NCI-H748 (cell line): ENCODE results near the gene TOE1.
"Not testable (repeated sequence)": the region's sequence is repeated elsewhere in the genome, so short reads cannot be mapped to it uniquely, and the experiment has no call there.

Experiments
- DNase-seq: peaks from one replicate; lab custom pipeline; 2025; ENCODE audit not compliant: unreplicated experiment; lab: John Stamatoyannopoulos, UW

Gene TOE1

DNA sequence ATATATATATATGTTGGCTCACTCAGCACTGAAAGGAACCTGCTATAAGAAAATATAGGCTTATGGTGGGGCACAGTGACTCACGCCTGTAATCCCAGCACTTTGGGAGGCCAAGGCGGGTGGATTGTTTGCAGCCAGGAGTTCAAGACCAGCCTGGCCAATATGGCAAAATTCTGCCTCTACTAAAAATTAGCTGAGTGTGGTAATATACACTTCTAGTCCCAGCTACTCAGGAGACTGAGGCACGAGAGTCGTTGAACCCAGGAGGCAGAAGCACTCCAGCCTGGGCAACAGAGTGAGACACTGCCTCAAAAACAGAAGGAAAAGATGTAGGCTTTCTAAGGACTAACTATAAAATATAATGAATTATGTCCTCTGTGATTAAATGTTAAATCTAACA, 14.9 kb downstream of the TOE1 start:
- DNase-seq, result no peak

DNA sequence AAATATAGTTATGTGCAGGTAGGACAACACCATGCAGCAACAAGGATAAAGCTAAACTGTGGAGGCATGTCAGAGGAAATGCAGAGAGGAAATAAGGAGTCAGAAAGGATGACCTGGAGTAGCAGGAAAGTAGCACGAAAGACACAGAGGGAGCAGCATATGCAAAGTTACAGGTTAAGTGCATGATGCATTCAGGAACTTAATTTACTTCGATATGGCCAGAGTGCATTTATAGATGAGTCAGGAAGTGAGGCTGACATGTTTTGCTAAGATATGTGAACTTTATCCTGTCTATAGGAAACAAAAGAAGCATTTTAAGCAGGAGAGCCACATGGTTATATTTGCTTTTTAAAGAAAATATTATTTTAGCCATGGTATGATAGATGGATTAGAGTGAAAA, 15.7 kb downstream of the TOE1 start:
- no peak for DNase-seq

DNA sequence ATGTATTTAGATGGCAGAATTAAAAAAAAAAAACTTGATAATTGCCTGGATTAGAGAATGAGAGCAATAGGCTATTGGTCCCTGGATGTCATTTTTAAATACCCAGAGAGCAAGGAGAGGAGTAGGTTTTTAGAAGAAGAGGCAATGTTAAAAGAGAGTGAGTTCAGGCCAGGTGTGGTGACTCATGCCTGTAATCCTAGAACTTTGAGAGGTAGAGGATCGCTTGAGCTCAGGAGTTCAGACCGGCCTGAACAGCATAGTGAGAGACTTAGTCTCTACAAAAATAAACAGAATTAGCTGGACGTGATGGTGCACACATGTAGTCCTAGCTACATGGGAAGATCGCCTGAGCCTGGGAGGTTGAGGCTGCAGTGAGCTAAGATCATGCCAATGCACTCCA, 16.2 kb downstream of the TOE1 start:
- DNase-seq, result no peak

DNA sequence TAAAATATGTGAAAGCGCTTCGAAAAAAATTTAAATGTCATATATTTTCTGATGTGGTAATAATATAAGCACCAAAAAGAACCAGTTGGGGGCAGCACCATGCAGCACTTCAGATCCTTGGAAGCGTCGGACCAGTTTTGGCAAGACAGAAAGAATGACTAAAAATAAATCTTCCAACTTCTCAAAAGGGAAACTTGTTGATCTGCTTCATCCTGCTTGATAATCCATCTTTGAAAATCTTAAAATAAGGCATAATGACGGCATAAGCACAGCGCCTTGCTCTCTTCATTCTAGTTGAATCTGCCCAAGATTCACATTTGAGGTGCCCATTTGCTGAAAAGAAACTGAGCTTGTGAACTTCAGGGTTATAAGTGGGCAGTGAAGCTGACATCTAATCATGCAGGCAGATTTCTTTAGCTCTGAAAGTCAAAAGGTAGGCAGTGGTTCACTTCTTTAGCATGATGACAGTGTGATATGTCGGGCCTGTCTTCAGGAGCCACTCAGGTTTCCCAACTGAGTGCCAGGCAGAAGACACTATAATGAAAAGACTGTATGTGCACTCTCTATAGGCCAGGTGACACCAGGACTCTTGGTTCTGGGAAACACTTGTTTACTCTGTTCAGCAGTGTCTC, 20.0 kb downstream of the TOE1 start:
- peak; percentile 49 for DNase-seq

DNA sequence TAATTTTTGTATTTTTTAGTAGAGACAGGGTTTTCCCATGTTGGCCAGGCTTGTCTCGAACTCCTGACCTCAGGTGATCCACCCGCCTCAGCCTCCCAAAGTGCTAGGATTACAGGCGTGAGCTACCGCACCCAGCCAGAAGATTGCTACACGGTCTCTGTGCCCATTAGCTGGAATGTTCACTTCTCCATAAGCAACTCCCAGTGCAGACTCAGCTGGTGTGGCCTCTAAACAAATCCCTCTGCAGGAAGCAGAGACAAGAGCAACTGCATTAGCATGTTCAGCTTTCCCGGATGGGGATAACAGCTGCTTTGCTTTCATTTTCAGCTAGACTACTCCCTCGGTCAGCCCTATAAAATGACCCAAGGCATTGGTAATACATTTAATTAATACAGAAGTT, 21.0 kb downstream of the TOE1 start:
- not testable (repeated sequence) for DNase-seq

DNA sequence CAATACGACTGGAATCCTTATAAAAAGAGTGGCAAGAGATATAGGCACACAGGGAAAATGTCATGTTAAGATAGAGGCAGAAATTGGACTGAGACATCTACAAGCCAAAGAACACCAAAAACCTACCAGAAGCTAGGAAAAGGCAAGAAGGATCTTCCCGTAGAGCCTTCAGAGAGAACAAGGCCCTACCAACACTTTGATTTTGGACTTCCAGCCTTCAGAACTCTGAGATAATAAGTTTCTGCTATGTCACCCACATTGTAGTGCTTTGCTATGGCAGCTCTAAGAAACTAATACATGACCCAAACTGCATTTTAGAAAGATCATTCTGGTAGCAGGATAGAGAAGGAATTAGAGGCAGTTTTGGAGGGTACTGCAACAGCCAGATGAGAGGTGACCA, 24.3 kb downstream of the TOE1 start:
- no peak for DNase-seq

DNA sequence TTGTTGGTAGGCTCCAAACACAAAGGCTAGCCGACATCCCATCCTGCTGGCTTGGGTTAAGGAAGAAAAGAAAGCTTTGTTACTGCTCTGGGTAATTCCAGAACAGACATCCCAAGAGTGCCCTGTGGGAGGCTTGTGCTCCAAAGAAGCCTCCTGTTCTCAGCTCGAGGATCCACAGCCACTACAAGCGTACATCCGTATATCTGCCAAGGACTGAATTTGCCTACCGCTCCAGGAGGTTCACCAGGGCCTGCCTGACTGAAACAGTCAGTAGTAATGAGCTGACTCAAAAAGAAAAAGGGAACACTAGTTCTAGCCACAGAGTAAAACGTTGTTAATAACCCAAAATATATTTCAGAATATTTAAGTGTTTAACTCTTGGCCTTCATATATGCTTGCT, 25.1 kb downstream of the TOE1 start:
- DNase-seq, result no peak

DNA sequence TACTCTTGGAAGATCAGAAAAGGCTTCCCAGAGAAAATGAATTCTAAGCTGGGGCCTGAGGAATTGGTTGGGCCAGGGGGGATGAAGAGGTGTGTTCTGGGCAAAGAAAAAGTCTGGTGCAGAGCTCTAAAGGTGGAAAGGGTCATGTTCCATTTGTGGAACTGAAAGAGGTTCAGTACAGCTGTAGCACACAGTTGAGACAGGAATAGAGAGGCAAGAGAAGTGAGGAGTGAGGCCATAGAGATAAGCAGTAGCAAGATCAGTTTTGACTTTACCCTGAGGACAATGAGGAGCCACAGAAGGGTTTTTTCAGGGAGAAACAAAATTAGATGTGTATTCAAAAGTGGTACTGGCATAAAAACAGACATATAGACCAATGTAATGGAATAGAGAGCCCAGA, 30.6 kb downstream of the TOE1 start:
- DNase-seq, result no peak

DNA sequence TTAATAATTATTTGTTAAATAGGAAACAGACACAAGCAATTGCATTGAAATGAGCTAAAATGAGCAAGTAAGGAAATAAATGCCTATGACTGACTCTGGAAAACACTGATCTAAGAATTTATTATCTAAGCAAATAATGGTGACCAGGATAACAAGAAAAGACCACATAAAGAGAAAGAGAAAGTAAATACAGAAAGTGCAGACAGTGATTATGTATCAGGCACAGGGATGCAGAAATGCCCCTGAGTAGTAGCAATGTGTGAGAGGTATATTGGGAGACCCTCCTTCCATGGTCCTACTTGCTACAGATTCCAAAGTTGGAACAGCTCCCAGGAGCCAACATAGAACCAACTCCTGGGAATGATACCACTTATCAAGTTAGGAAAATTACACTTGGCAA, 33.6 kb downstream of the TOE1 start:
- DNase-seq, result no peak

DNA sequence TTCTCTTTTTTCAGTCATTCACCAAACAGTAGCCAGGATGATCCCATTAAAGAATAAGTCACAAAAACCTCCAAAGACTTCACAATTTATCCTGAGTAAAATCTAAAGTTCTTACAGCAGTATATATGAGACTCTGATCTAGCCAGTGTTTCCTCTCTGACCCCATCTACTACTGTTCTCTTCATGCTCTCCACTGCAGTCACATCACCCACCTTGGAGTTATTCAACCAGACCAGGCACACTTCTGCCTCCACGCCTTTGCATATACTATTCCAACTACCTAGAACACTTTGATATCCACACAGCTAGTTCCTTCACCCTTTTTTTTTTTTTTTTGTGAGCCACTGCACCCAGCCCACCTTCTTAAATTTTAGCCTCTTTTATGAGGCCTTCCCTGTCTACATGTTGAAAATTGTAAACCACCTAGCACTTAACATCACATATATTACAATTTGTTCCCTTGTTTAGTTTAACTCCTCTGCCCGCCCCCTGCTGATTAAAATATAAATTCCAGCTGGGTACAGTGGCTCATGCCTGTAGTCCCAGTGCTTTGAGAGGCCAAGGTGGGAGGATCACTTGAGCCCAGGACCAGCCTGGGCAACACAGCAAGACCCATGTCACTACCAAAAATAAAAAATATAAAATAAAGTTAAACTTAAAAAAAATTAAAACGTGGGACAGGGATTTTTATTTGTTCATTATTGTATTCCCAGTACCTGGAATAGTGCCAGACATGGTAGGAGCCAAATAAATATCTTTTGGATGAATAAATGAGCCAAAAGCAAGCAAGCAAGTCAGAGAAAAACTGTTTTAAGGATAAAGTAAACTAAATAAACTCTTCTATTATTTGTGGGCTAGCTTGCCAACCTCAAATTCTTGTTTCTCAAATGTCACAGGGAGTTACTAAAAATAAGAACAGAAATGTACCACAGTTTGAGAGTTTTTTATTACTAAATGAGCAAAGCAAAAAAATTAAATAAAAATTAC, 35.4 kb downstream of the TOE1 start:
- no peak for DNase-seq

DNA sequence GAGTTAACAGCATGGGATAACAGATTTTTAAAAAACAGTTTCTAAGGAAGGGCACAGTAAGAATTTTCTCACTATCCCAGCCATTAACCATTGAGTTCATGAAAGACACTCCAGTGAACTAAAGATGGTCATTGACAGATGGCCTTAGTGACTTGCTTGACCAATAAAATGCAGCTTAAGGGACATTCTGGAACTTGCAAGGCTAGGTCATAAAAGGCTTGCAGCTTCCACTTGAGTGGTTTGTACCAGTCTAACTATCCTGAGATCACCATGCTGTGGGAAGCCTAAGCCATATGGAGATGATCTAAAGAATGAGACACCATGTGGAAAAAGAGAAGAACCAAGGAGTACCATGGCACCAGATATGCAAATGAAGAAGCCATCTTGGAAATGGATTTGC, 38.2 kb downstream of the TOE1 start:
- DNase-seq, result no peak

DNA sequence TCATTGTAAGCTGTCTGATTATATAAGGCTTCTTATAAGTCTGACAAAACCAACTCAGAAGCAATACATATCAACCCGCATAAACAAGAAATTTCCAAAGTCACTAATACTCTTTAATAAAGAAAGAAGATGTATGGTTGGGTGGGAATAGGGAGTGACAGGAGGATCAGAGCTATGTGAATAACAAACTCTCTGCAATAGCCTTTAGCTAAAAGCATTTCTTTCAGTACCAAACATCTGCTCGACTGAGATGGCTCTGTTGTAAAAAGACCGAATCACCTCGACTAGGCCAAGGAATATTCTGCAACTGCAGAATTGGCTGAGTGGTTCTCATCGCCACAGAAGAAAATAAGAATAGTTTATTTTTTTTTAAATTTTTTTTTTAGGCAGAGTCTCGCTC, 39.6 kb downstream of the TOE1 start:
- DNase-seq, result no peak

DNA sequence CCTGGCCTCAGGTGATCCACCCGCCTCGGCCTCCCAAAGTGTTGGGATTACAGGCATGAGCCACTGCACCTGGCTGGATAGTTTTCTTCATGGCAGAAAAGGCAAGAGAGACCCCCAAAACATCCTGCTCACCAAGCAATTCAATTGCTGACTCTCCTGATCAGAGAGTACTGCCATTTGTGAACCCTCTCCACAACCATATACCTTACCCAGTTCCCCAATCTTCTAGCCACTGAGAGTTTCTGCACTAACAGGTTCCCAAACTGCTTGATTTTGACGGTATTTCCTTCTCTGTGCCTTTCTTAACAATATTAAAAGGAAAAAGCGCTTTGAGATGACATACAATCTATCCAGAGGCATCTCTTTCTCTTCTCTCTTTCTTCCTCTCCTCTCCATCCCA, 40.2 kb downstream of the TOE1 start:
- no peak for DNase-seq

DNA sequence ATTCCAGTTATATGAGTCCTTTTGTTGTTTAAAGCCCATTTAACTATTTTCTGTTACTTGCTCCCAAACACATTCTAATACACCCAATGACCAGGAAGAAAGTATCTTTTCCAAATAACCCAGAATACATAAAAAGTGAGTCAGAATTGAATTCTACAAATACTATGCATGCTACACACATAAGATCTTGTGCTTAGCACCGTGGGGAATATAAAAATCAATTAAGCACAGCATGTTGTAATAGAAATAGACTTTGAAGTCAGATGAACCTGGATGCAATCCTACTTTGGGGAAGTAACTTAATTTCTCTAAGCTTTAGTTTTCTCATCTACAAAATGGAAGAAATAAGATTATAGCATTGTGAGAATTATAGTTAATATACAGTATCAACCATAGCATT, 40.8 kb downstream of the TOE1 start:
- DNase-seq, result no peak

DNA sequence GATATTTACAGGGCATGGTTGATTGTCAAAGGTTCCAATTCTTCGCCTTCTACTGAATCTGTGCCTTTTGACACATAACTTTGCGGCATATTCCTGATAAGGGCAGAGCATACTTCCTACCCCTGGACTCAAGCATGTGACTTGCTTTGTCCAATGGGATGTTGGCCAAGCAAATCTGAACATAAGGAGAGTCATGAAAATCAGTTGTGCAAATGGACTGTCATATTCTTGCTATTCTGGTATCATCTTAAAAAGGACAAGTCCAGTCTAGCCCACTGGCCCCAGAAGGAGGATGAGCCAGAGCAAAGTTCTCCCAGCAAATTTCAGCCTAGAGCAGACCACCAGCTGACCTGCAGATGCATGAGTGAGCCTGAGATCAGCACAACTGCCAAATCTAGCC, 41.3 kb downstream of the TOE1 start:
- no peak for DNase-seq

DNA sequence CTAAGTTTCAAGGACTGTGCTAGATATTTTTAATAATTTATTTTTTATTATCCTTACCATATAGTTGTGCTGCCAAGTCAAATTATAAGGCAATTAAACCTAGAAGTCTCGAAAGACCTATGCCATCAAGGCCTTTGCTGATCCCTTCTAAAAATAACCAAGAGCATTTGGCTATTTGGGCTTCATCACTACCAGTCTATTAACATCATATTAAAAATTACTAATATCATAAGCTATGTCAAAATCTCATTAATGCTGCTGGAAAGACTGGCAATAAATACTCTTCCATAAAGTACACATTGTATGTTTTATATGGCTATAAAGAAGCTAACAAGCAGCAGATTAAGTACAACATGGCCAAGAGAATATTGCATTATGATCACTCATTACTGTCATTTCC, 43.2 kb downstream of the TOE1 start:
- DNase-seq, result no peak

DNA sequence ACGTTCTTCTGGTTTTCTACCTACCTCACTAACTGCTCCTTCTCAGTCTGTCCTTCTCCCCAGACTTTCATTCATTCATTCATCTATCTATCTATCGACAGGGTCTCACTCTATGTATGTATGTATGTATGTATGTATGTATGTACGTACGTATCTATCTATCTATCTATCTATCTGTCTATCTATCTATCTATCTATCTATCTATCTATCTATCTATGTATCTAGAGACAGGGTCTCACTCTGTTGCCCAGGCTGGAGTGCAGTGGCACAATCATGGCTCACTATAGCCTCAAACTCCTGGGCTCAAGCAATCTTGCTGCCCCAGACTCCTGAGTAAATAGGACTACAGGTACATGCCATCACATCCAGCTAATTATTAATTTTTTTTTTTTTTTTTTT, 44.2 kb downstream of the TOE1 start:
- DNase-seq, result not testable (repeated sequence)

DNA sequence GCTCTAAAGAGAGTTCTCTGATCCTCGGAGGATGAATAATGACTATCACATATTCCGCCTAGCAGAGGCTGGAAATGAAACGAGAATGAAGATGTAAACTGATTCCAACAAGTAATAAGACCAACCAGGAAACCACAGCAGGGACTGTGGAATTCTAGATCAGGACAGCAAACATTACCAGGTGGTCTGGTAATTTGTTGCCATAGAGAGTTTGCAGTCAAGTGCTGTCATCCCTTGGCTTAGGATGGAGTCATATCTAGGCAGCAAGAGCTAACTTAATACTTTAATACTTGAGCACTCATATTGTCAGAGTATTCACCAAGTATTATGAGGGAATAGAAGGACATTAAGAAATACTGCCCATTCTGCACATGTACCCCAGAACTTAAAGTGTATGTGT, 45.3 kb downstream of the TOE1 start:
- peak; percentile 53 for DNase-seq

DNA sequence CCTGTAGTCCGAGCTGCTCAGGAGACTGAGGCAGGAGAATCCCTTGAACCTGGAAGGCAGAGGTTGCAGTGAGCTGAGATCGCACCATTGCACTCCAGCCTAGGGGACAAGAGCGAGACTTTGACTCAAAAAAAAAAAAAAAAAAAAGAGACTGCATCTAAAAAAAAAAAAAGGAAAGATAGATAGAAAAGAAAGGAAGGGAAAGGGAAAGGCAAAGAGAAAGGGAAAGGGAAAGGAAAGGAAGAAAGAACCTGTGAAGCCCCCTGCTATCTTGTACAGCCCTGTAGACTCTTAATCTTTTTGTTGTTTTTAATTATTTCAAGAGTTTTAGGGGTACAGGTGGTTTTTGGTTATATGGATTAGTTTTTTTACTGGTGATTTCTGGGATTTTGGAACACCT, 46.2 kb downstream of the TOE1 start:
- DNase-seq, result no peak
